Peyer's patch (tissue), 4 donors: ENCODE data around the gene TFAP2C.

ENCODE experiments used
- CTCF ChIP-seq, 6 experiments: fragments of 450-650 bp in 4 of 6; fragments of 200-600 bp in 2 of 6; sonication (generic) in 1 of 6; IDR thresholded peaks; one replicate each; pipeline ENCODE4 v1.5.1; 2017 to 2019; ENCODE audit warnings: antibody characterized with exemption in 6 of 6, mild to moderate bottlenecking in 3 of 6, moderate library complexity in 1 of 6
- POLR2A ChIP-seq, 2 donors: fragments of 450-650 bp; IDR thresholded peaks; one replicate each; pipeline ENCODE4 v1.5.1; 2017; ENCODE audit warnings: antibody characterized with exemption in 2 of 2, mild to moderate bottlenecking in 2 of 2, moderate library complexity in 2 of 2

GRCh38 chr20:56634307-56634706 lies 5.2 kb downstream of the TFAP2C start:
- TF ChIP-seq CTCF (IDR thresholded peaks at IDR 0.05) (no peak), POLR2A (IDR thresholded peaks at IDR 0.05) (no peak)
